BLaER1 treated with 17β-estradiol and CSF1 and Interleukin-3, amounts not matched to agents 10 nM and 100 nM (cell line): ENCODE data around the gene LRP6.

Source experiments
- H3K27ac ChIP-seq, 11 experiments: shearing (Covaris generic); formaldehyde crosslinking; 2 replicates each; pipeline ENCODE4 v1.8.1; 2022
- H3K27me3 ChIP-seq, 11 experiments: shearing (Covaris generic); formaldehyde crosslinking; 2 replicates each; pipeline ENCODE4 v1.8.1; 2022
- H3K36me3 ChIP-seq, 11 experiments: shearing (Covaris generic); formaldehyde crosslinking; 2 replicates each; pipeline ENCODE4 v1.8.1; 2022
- H3K4me1 ChIP-seq, 10 experiments: shearing (Covaris generic); formaldehyde crosslinking; 2 replicates each; pipeline ENCODE4 v1.8.1; 2022
- H3K4me2 ChIP-seq, 11 experiments: shearing (Covaris generic); formaldehyde crosslinking; 2 replicates each; pipeline ENCODE4 v1.8.1; 2022
- H3K4me3 ChIP-seq, 10 experiments: shearing (Covaris generic); formaldehyde crosslinking; 2 replicates each; pipeline ENCODE4 v1.8.1; 2022
- H3K9ac ChIP-seq, 11 experiments: shearing (Covaris generic); formaldehyde crosslinking; 2 replicates each; pipeline ENCODE4 v1.8.1; 2022
- H3K9me3 ChIP-seq, 11 experiments: shearing (Covaris generic); formaldehyde crosslinking; replicated peaks in 1 of 11; 2 replicates each; pipeline ENCODE4 v1.8.1; 2022
- H4K20me1 ChIP-seq, 11 experiments: shearing (Covaris generic); formaldehyde crosslinking; 2 replicates each; pipeline ENCODE4 v1.8.1; 2022
- Cebpa-rat ChIP-seq, 11 experiments: shearing (Covaris generic); IDR thresholded peaks; 2 replicates each; pipeline ENCODE4 v1.8.1; 2022

Gene LRP6

GRCh38 chr12:12171991-12172511 is 94.8 kb downstream of the LRP6 start:
- Histone ChIP-seq H3K4me3 (no peak overlapping the region), H3K4me1 (peaks cover 10 to 20% (median 17%) of the 10 kb centered on the region in 10 experiments; a peak in 18 of 20 replicates), H3K36me3 (peaks cover 0 to 26% (median 8%) of the 10 kb centered on the region in 11 experiments; a peak in 12 of 22 replicates), H3K9ac (no peak overlapping the region), H3K9me3 (no peaks in the 10 kb centered on the region), H3K27ac (no peak overlapping the region), H3K27me3 (no peaks in the 10 kb centered on the region), H3K4me2 (peak overlapping the region in 9 of 11 experiments; percentile 4 to 35 (median 19); a peak in 12 of 22 replicates), H4K20me1 (peaks cover 0 to 45% (median 7%) of the 10 kb centered on the region in 11 experiments; a peak in 12 of 22 replicates)
- TF ChIP-seq Cebpa-rat (IDR thresholded peaks at IDR 0.05): no peak

- no peaks in the 10 kb centered on the region for H3K27me3 ChIP-seq
- TF ChIP-seq Cebpa-rat (IDR thresholded peaks at IDR 0.05): no peak
- no peak overlapping the region for H3K4me3 ChIP-seq
- H3K4me2 ChIP-seq: no peak overlapping the region
- peaks cover 0 to 29% (median 7%) of the 10 kb centered on the region in 11 experiments; a peak in 11 of 22 replicates for H4K20me1 ChIP-seq
- no peak overlapping the region for H3K27ac ChIP-seq
- H3K36me3 ChIP-seq: peaks cover 10 to 43% (median 23%) of the 10 kb centered on the region in 11 experiments; a peak in 21 of 22 replicates
- no peak overlapping the region for H3K9ac ChIP-seq
- H3K9me3 ChIP-seq: no peaks in the 10 kb centered on the region
- peaks cover 7 to 14% (median 12%) of the 10 kb centered on the region in 10 experiments; a peak in 17 of 20 replicates for H3K4me1 ChIP-seq
Observed at GRCh38 chr12:12167847-12168246, 99.0 kb downstream of the LRP6 start.

DNA sequence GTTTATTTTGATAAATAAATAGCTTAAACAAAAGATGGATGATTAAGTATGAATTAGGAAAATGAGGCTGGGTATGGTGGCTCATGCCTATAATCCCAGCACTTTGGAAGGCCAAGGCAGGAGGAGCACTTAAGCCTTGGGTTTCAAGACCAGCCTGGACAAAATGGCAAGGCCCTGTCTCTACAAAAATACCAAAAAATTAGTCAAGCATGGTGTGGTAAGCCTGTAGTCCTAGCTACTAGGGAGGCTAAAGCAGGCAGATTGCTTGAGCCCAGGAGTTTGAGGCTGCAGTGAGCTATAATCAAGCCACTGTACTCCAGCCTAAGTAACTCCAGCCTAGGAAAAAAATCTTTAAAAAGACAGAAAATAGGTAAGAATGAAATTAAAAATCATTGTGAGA is 100.1 kb downstream of the LRP6 start:
- no peak overlapping the region for H3K27ac ChIP-seq
- no peaks in the 10 kb centered on the region for H3K9me3 ChIP-seq
- H3K27me3 ChIP-seq: no peaks in the 10 kb centered on the region
- H4K20me1 ChIP-seq: peaks cover 0 to 18% (median 5%) of the 10 kb centered on the region in 11 experiments; a peak in 10 of 22 replicates
- no peak overlapping the region for H3K9ac ChIP-seq
- peaks cover 0 to 3% (median 1%) of the 10 kb centered on the region in 10 experiments; a peak in 6 of 20 replicates for H3K4me1 ChIP-seq
- no peak overlapping the region for H3K4me3 ChIP-seq
- no peak overlapping the region for H3K4me2 ChIP-seq
- TF ChIP-seq Cebpa-rat (IDR thresholded peaks at IDR 0.05): no peak
- peaks cover 16 to 52% (median 33%) of the 10 kb centered on the region in 11 experiments for H3K36me3 ChIP-seq

GRCh38 chr12:12159988-12160387 is 106.9 kb downstream of the LRP6 start:
- Histone ChIP-seq H4K20me1 (no peaks in the 10 kb centered on the region; a peak in 1 of 22 replicates), H3K36me3 (peaks cover 44 to 100% (median 90%) of the 10 kb centered on the region in 11 experiments), H3K27me3 (no peaks in the 10 kb centered on the region), H3K27ac (no peak overlapping the region), H3K4me2 (no peak overlapping the region), H3K9me3 (no peaks in the 10 kb centered on the region), H3K4me3 (no peak overlapping the region), H3K4me1 (no peaks in the 10 kb centered on the region), H3K9ac (no peak overlapping the region)
- no peak for TF ChIP-seq Cebpa-rat (IDR thresholded peaks at IDR 0.05)

GRCh38 chr12:12158858-12159257 is 108.0 kb downstream of the LRP6 start:
- Histone ChIP-seq H3K9me3 (no peaks in the 10 kb centered on the region), H3K4me1 (peaks cover 0 to 7% (median 4%) of the 10 kb centered on the region in 10 experiments; a peak in 9 of 20 replicates), H3K9ac (no peak overlapping the region), H3K36me3 (peaks cover 37 to 100% (median 90%) of the 10 kb centered on the region in 11 experiments), H3K4me2 (no peak overlapping the region), H3K4me3 (no peak overlapping the region), H4K20me1 (no peaks in the 10 kb centered on the region; a peak in 1 of 22 replicates), H3K27me3 (no peaks in the 10 kb centered on the region), H3K27ac (no peak overlapping the region)
- no peak for TF ChIP-seq Cebpa-rat (IDR thresholded peaks at IDR 0.05)

DNA sequence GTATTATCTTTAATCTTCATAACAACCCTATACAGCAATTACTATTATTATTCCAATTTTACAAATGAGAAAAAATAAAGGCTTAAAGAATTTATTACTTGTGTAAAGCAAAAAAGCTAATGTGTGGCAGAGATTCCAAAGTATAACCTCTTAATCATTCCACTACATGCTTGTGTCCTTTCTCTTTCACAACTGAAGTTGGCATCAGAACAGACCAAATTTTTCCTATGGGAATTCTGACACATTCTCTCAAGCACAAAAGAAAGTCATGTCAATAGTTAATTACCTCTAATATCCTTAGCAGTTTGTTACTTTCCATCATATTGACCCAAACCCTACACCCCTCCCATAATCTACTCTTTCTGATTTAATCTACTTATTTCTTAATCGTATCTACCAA is 109.4 kb downstream of the LRP6 start:
- H3K9ac ChIP-seq: no peak overlapping the region
- no peak overlapping the region for H3K27ac ChIP-seq
- peaks cover 0 to under 1% (median 0%) of the 10 kb centered on the region in 11 experiments; a peak in 1 of 22 replicates for H3K9me3 ChIP-seq
- H3K4me1 ChIP-seq: peaks cover 0 to 10% (median 6%) of the 10 kb centered on the region in 10 experiments; a peak in 9 of 20 replicates
- no peak for TF ChIP-seq Cebpa-rat (IDR thresholded peaks at IDR 0.05)
- no peak overlapping the region for H3K4me3 ChIP-seq
- H3K4me2 ChIP-seq: no peak overlapping the region
- peaks cover 33 to 97% (median 84%) of the 10 kb centered on the region in 11 experiments for H3K36me3 ChIP-seq
- no peaks in the 10 kb centered on the region for H3K27me3 ChIP-seq
- H4K20me1 ChIP-seq: no peaks in the 10 kb centered on the region

DNA sequence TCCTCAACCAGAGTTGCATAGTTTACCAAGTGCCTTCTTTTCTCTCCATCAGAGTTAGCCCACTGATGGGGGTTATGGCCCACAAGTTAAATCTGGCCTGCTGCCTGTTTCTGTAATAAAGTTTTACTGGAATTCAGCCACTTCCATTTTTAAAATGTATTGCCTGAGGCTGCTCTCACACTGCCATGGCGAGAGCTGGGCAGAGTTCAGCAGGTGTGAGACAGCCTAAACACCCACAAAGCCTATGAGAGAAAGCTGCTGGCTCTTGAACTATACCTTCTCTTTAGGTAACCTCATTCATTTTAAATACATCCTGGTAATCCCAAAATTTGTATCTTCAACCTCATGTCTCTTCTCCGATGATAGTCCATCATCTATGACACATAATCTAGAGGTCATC is 110.0 kb downstream of the LRP6 start:
- Histone ChIP-seq H3K36me3 (peaks cover 28 to 97% (median 85%) of the 10 kb centered on the region in 11 experiments), H3K4me3 (no peak overlapping the region), H4K20me1 (no peaks in the 10 kb centered on the region), H3K4me1 (peaks cover 0 to 10% (median 6%) of the 10 kb centered on the region in 10 experiments; a peak in 9 of 20 replicates), H3K9me3 (peaks cover 0 to 6% (median 0%) of the 10 kb centered on the region in 11 experiments; a peak in 3 of 22 replicates), H3K4me2 (no peak overlapping the region), H3K27ac (no peak overlapping the region), H3K27me3 (no peaks in the 10 kb centered on the region), H3K9ac (no peak overlapping the region)
- no peak for TF ChIP-seq Cebpa-rat (IDR thresholded peaks at IDR 0.05)

DNA sequence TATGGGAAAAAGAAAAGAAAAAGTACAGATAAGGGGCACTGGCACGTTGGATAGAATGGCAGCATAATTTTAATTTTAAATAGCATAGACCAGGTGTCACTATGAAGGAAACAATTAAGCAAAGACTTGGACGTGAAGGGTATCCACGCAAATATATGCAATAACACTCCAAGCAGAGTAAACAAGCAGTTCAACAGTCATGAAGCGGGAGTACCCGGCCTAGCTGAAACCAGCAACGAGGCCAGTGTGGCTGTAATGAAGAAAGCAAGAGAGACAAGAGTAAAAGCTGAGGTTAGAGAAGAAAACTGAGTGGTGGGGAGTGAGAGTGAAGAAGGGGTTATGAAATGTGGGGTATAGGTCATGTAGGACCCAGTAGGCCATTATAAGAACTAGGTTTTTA is 110.7 kb downstream of the LRP6 start:
- Histone ChIP-seq H3K9me3 (peaks cover 0 to 6% (median 0%) of the 10 kb centered on the region in 11 experiments; a peak in 3 of 22 replicates), H3K9ac (no peak overlapping the region), H3K4me1 (peaks cover 0 to 10% (median 6%) of the 10 kb centered on the region in 10 experiments; a peak in 9 of 20 replicates), H3K27ac (no peak overlapping the region), H3K27me3 (no peaks in the 10 kb centered on the region), H3K36me3 (peaks cover 27 to 99% (median 85%) of the 10 kb centered on the region in 11 experiments), H4K20me1 (no peaks in the 10 kb centered on the region), H3K4me2 (no peak overlapping the region), H3K4me3 (no peak overlapping the region)
- no peak for TF ChIP-seq Cebpa-rat (IDR thresholded peaks at IDR 0.05)

- no peak overlapping the region for H3K9ac ChIP-seq
- H3K4me3 ChIP-seq: no peak overlapping the region
- H3K4me2 ChIP-seq: peak overlapping the region in 4 of 11 experiments; percentile 1 to 44 (median 14); a peak in 4 of 22 replicates
- H3K4me1 ChIP-seq: peaks cover 0 to 10% (median 6%) of the 10 kb centered on the region in 10 experiments; a peak in 9 of 20 replicates
- no peak for TF ChIP-seq Cebpa-rat (IDR thresholded peaks at IDR 0.05)
- H3K36me3 ChIP-seq: peaks cover 32 to 99% (median 85%) of the 10 kb centered on the region in 11 experiments
- H4K20me1 ChIP-seq: no peaks in the 10 kb centered on the region
- H3K27ac ChIP-seq: no peak overlapping the region
- peaks cover 0 to 6% (median 0%) of the 10 kb centered on the region in 11 experiments; a peak in 3 of 22 replicates for H3K9me3 ChIP-seq
- no peaks in the 10 kb centered on the region for H3K27me3 ChIP-seq
Observed at GRCh38 chr12:12153596-12153995, 113.2 kb downstream of the LRP6 start.
